Peyer's patch (tissue), 4 donors: ENCODE data around the gene HM13.

Experiments
- CTCF ChIP-seq, 6 experiments: fragments of 450-650 bp in 4 of 6; fragments of 200-600 bp in 2 of 6; sonication (generic) in 1 of 6; IDR thresholded peaks; one replicate each; pipeline ENCODE4 v1.5.1; 2017 to 2019; ENCODE audit warnings: antibody characterized with exemption in 6 of 6, mild to moderate bottlenecking in 3 of 6, moderate library complexity in 1 of 6
- POLR2A ChIP-seq, 2 donors: fragments of 450-650 bp; IDR thresholded peaks; one replicate each; pipeline ENCODE4 v1.5.1; 2017; ENCODE audit warnings: antibody characterized with exemption in 2 of 2, mild to moderate bottlenecking in 2 of 2, moderate library complexity in 2 of 2

- TF ChIP-seq CTCF (IDR thresholded peaks at IDR 0.05) (no peak), POLR2A (IDR thresholded peaks at IDR 0.05) (no peak)
Observed at GRCh38 chr20:31564284-31564683, 50.0 kb downstream of the HM13 start.
